ENCODE data around the gene TBC1D5. TPM values are rescaled to one million over a fixed set of nuclear protein-coding genes. Genes with fewer than 3 reads are reported as not detected.
"Not testable (repeated sequence)": the region's sequence is repeated elsewhere in the genome, so short reads cannot be mapped to it uniquely, and the experiment has no call there.

TBC1D5 gene
- total and polyA plus RNA-seq, 4 donors = 11.8 to 75.5 (median 34.5) TPM

DNA sequence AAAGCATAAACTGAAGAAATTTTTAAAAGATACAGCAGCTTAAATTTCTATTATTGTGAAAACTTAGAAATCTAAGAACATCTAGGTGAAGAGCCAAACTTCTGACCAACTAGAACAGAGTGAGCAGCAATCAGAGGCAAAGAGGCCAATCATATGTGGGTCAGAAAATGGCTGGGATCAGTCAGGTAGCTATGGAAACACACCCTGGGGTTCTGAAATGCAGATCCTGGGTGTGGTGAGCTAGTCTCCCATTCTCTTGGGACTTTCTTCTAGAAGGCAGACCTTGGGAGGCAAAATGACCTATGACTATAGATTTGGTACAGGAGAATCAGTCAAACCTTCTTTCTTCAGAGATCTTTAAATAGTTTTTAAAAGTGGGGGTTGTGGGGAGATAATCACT lies 385.8 kb downstream of the TBC1D5 start:
- no peaks in the 10 kb centered on the region for H3K9me3 ChIP-seq (ENCODE audit: control insufficient read depth, low read length)
- H3K4me3 ChIP-seq (ENCODE audit: low read length in 2 of 2) = no peak overlapping the region
- ATAC-seq (ENCODE audit: low FRiP score) (no peak), DNase-seq (no peak)
- H3K27me3 ChIP-seq (ENCODE audit: control insufficient read depth in 1 of 2, insufficient read depth in 2 of 2, low read length in 1 of 2) = no peaks in the 10 kb centered on the region
- H3K4me1 ChIP-seq (ENCODE audit: control insufficient read depth in 1 of 2, insufficient read depth in 2 of 2, low read length in 2 of 2) = no peaks in the 10 kb centered on the region
- H3K36me3 ChIP-seq (ENCODE audit: control insufficient read depth in 1 of 2, insufficient read depth in 2 of 2, low read length in 1 of 2) = no peaks in the 10 kb centered on the region
- intact Hi-C loops (cut with DNase I) = no loop called here
- H3K27ac ChIP-seq (ENCODE audit: low read depth in 1 of 2, low read length in 2 of 2) = no peak overlapping the region

DNA sequence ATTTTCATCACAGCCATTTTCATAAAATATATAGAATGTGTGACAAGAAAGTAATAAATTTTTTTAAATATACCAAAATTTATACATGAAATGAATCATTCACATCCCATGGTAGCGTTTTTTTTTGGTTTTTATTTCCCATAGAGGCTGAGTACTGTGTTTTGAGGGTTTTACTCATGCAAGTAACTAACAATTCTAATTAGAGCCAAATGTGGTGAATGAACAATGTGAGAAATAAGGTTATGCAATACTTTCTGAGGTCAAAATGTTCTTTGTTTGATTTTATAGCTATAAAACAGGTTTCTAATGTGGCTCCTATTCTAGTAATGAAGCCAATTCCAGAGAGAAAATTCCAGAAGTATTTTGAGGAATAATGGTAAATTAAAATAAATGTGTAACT lies 386.8 kb downstream of the TBC1D5 start:
- H3K27me3 ChIP-seq (ENCODE audit: control insufficient read depth in 1 of 2, insufficient read depth in 2 of 2, low read length in 1 of 2) = no peaks in the 10 kb centered on the region
- H3K9me3 ChIP-seq (ENCODE audit: control insufficient read depth, low read length) = no peaks in the 10 kb centered on the region
- ATAC-seq (ENCODE audit: low FRiP score) (no peak), DNase-seq (no peak)
- H3K27ac ChIP-seq (ENCODE audit: low read depth in 1 of 2, low read length in 2 of 2) = no peak overlapping the region
- no peaks in the 10 kb centered on the region for H3K4me1 ChIP-seq (ENCODE audit: control insufficient read depth in 1 of 2, insufficient read depth in 2 of 2, low read length in 2 of 2)
- H3K36me3 ChIP-seq (ENCODE audit: control insufficient read depth in 1 of 2, insufficient read depth in 2 of 2, low read length in 1 of 2) = no peaks in the 10 kb centered on the region
- intact Hi-C loops (cut with DNase I) = no loop called here
- H3K4me3 ChIP-seq (ENCODE audit: low read length in 2 of 2) = no peak overlapping the region
- 94 to 95% methylated on average over 1 of the region's 1 CpG for WGBS, 2 donors

DNA sequence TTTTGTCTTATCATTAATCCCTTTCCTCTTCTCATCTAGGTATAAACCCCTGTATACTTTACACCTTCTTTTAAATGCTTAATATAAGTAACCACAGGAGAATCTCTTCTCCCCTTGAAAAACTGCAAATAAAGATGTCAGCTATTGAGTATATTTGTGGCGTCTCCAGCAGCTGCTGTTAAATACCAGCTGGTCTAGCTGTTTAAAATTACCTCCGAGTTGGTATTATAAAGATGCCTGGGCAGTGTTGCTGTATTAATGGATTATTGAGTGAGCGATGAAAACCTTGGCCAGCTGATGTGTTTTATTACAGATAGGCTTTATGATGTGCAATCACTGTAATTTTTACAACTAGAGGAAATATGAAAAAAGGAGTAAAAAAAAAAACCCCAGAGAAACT lies 388.1 kb downstream of the TBC1D5 start:
- ATAC-seq (ENCODE audit: low FRiP score) (no peak), DNase-seq (no peak)
- no peaks in the 10 kb centered on the region for H3K36me3 ChIP-seq (ENCODE audit: control insufficient read depth in 1 of 2, insufficient read depth in 2 of 2, low read length in 1 of 2)
- H3K27ac ChIP-seq (ENCODE audit: low read depth in 1 of 2, low read length in 2 of 2) = no peak overlapping the region
- 86 to 88% methylated on average over 3 of the region's 3 CpGs for WGBS, 2 donors
- intact Hi-C loops (cut with DNase I) = no loop called here
- no peaks in the 10 kb centered on the region for H3K4me1 ChIP-seq (ENCODE audit: control insufficient read depth in 1 of 2, insufficient read depth in 2 of 2, low read length in 2 of 2)
- no peak overlapping the region for H3K4me3 ChIP-seq (ENCODE audit: low read length in 2 of 2)
- no peaks in the 10 kb centered on the region for H3K9me3 ChIP-seq (ENCODE audit: control insufficient read depth, low read length)
- H3K27me3 ChIP-seq (ENCODE audit: control insufficient read depth in 1 of 2, insufficient read depth in 2 of 2, low read length in 1 of 2) = no peaks in the 10 kb centered on the region

DNA sequence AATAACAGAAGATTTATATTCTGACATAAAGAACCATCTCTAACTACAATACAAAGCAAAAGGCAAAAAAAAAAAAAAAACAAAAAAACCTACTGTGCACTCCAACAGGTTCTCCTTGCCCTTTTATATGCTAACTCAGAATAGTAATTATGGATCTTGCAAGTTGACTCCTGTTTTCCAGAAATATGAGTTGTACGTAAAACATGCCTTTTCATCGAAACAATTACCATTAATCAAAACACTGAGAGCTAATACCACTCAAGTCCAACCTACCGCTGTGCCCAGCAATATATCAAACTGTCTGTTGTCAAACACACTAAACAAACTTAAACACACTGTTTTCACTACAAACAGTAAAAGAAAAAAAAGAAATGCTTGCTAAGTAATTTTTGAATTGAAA lies 389.8 kb downstream of the TBC1D5 start:
- Histone ChIP-seq H3K36me3 (ENCODE audit: control insufficient read depth in 1 of 2, insufficient read depth in 2 of 2, low read length in 1 of 2) (no peaks in the 10 kb centered on the region), H3K27ac (ENCODE audit: low read depth in 1 of 2, low read length in 2 of 2) (no peak overlapping the region), H3K4me1 (ENCODE audit: control insufficient read depth in 1 of 2, insufficient read depth in 2 of 2, low read length in 2 of 2) (no peaks in the 10 kb centered on the region), H3K4me3 (ENCODE audit: low read length in 2 of 2) (no peak overlapping the region), H3K27me3 (ENCODE audit: control insufficient read depth in 1 of 2, insufficient read depth in 2 of 2, low read length in 1 of 2) (no peaks in the 10 kb centered on the region), H3K9me3 (ENCODE audit: control insufficient read depth, low read length) (no peaks in the 10 kb centered on the region)
- intact Hi-C loops (cut with DNase I) = no loop called here
- 84 to 94% methylated on average over 3 of the region's 3 CpGs for WGBS, 2 donors
- ATAC-seq (ENCODE audit: low FRiP score) = no peak
- no peak for DNase-seq

DNA sequence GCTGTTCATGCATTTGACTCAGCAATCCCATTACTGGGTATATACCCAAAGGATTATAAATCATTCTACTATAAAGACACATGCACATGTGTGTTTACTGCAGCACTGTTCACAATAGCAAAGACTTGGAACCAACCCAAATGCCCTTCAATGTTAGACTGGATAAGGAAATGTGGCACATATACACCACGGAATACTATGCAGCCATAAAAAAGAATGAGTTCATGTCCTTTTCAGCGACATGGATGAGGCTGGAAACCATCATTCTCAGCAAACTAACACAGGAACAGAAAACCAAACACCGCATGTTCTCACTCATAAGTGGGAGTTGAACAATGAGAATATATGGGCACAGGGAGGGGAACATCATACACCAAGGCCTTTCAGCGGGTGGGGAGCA lies 391.2 kb downstream of the TBC1D5 start:
- ATAC-seq (ENCODE audit: low FRiP score); H3K4me3 ChIP-seq (ENCODE audit: low read length in 2 of 2); H3K4me1 ChIP-seq (ENCODE audit: control insufficient read depth in 1 of 2, insufficient read depth in 2 of 2, low read length in 2 of 2); H3K36me3 ChIP-seq (ENCODE audit: control insufficient read depth in 1 of 2, insufficient read depth in 2 of 2, low read length in 1 of 2); H3K27ac ChIP-seq (ENCODE audit: low read depth in 1 of 2, low read length in 2 of 2); intact Hi-C loops (cut with DNase I); DNase-seq; H3K27me3 ChIP-seq (ENCODE audit: control insufficient read depth in 1 of 2, insufficient read depth in 2 of 2, low read length in 1 of 2); H3K9me3 ChIP-seq (ENCODE audit: control insufficient read depth, low read length): not testable (repeated sequence)
- 95 to 96% methylated on average over 4 of the region's 4 CpGs for WGBS, 2 donors

DNA sequence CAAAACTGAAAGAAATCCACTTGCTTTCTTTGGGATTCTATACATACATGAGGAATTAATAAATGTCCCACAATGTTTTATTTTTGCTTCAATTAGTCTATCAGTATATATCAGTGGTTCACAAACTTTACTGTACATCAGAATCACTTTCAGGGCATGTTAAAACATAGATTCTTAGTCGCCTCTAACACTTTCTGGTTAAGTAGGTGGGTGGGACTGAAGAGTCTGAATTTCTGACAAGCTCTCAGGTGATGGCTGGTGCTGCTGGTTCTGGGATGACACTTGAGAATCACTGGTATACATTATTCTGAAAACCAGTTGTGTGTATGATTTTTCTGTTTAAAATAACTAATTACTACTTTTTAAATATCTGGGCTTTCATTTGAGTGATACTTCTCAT lies 393.3 kb downstream of the TBC1D5 start:
- no peaks in the 10 kb centered on the region for H3K4me1 ChIP-seq (ENCODE audit: control insufficient read depth in 1 of 2, insufficient read depth in 2 of 2, low read length in 2 of 2)
- DNase-seq (no peak), ATAC-seq (ENCODE audit: low FRiP score) (no peak)
- H3K27me3 ChIP-seq (ENCODE audit: control insufficient read depth in 1 of 2, insufficient read depth in 2 of 2, low read length in 1 of 2) = no peaks in the 10 kb centered on the region
- intact Hi-C loops (cut with DNase I) = no loop called here
- 94 to 96% methylated on average over 1 of the region's 1 CpG for WGBS, 2 donors
- H3K36me3 ChIP-seq (ENCODE audit: control insufficient read depth in 1 of 2, insufficient read depth in 2 of 2, low read length in 1 of 2) = no peaks in the 10 kb centered on the region
- no peak overlapping the region for H3K27ac ChIP-seq (ENCODE audit: low read depth in 1 of 2, low read length in 2 of 2)
- H3K4me3 ChIP-seq (ENCODE audit: low read length in 2 of 2) = no peak overlapping the region
- H3K9me3 ChIP-seq (ENCODE audit: control insufficient read depth, low read length) = no peaks in the 10 kb centered on the region

DNA sequence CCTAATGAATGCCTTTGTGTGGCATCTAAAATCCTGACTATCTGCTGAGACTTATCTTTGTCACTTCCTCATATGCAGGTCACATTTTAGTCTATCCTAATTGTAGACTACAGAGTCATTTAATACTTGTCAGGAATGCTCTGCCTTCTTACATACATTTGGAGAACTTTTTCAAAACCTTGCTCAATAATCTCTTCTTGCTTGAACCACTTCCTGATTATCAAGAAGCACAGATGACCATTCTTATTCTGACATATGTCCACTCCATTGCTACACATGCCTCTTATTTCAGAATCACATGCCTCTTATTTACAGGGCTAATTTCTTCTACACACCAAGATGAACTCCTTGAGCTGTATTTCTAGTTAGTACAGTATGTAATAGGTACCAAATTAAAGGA lies 400.3 kb downstream of the TBC1D5 start:
- intact Hi-C loops (cut with DNase I) = no loop called here

DNA sequence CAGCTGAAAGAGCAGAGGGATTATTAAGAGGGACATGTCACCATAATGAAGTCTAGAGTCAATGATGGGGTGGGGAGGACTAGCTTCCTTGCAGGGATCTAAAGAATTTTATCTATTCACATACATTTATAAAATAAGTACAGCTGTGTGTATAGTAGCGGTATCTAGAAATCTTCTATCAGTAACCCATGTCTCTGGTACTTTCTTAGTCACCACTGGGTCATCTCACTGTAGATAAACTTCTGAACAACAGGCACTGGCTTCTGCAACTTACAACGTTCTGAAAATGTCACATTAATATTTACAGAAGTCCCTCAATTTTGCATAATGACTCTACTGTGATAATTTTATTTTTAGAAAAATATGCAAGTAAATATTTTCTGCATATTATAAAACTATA lies 401.7 kb downstream of the TBC1D5 start:
- no peak for ATAC-seq (ENCODE audit: low FRiP score)
- H3K27me3 ChIP-seq (ENCODE audit: control insufficient read depth in 1 of 2, insufficient read depth in 2 of 2, low read length in 1 of 2) = no peaks in the 10 kb centered on the region
- DNase-seq = no peak
- peaks cover 0 to 3% of the 10 kb centered on the region in 2 donors for H3K36me3 ChIP-seq (ENCODE audit: control insufficient read depth in 1 of 2, insufficient read depth in 2 of 2, low read length in 1 of 2)
- WGBS, 2 donors = 84 to 85% methylated on average over 2 of the region's 2 CpGs
- intact Hi-C loops (cut with DNase I) = no loop called here
- H3K9me3 ChIP-seq (ENCODE audit: control insufficient read depth, low read length) = no peaks in the 10 kb centered on the region
- H3K4me1 ChIP-seq (ENCODE audit: control insufficient read depth in 1 of 2, insufficient read depth in 2 of 2, low read length in 2 of 2) = no peaks in the 10 kb centered on the region
- no peak overlapping the region for H3K4me3 ChIP-seq (ENCODE audit: low read length in 2 of 2)
- H3K27ac ChIP-seq (ENCODE audit: low read depth in 1 of 2, low read length in 2 of 2) = no peak overlapping the region

More for the DNA sequence above, 400.3 kb downstream of the TBC1D5 start:
- DNase-seq = no peak
- ATAC-seq (ENCODE audit: low FRiP score) = no peak
- no peak overlapping the region for H3K4me3 ChIP-seq (ENCODE audit: low read length in 2 of 2)
- no peak overlapping the region for H3K27ac ChIP-seq (ENCODE audit: low read depth in 1 of 2, low read length in 2 of 2)
- H3K27me3 ChIP-seq (ENCODE audit: control insufficient read depth in 1 of 2, insufficient read depth in 2 of 2, low read length in 1 of 2) = no peaks in the 10 kb centered on the region
- peaks cover 0 to 3% of the 10 kb centered on the region in 2 donors for H3K36me3 ChIP-seq (ENCODE audit: control insufficient read depth in 1 of 2, insufficient read depth in 2 of 2, low read length in 1 of 2)
- H3K4me1 ChIP-seq (ENCODE audit: control insufficient read depth in 1 of 2, insufficient read depth in 2 of 2, low read length in 2 of 2) = no peaks in the 10 kb centered on the region
- H3K9me3 ChIP-seq (ENCODE audit: control insufficient read depth, low read length) = no peaks in the 10 kb centered on the region

DNA sequence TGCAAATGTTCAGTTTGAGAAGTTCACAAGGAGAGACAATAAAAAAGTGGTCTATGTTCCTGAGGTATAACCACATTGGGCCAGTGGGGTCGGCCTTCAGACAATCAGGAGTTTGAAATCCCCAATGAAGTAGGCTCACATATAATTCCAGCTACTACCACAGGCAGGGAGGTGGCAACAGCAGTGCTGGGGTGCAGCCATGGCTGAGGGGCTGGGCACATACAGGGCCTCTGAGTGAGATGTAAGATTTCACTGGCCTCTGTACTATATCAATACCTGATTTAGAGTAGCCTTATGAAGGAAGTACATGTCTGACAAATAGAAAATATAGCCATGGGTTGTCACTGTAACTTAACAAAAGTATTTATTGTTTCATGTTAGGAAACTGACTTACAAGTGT lies 402.2 kb downstream of the TBC1D5 start:
- Histone ChIP-seq H3K4me1 (ENCODE audit: control insufficient read depth in 1 of 2, insufficient read depth in 2 of 2, low read length in 2 of 2) (no peaks in the 10 kb centered on the region), H3K36me3 (ENCODE audit: control insufficient read depth in 1 of 2, insufficient read depth in 2 of 2, low read length in 1 of 2) (peaks cover 0 to 3% of the 10 kb centered on the region in 2 donors), H3K4me3 (ENCODE audit: low read length in 2 of 2) (no peak overlapping the region), H3K27me3 (ENCODE audit: control insufficient read depth in 1 of 2, insufficient read depth in 2 of 2, low read length in 1 of 2) (no peaks in the 10 kb centered on the region), H3K9me3 (ENCODE audit: control insufficient read depth, low read length) (no peaks in the 10 kb centered on the region), H3K27ac (ENCODE audit: low read depth in 1 of 2, low read length in 2 of 2) (no peak overlapping the region)
- ATAC-seq (ENCODE audit: low FRiP score) = no peak
- intact Hi-C loops (cut with DNase I) = no loop called here
- 91 to 96% methylated on average over 1 of the region's 1 CpG for WGBS, 2 donors
- no peak for DNase-seq

Measured in aorta (tissue), 5 donors.